ENCODE measurements around the gene TRIM34.

DNA sequence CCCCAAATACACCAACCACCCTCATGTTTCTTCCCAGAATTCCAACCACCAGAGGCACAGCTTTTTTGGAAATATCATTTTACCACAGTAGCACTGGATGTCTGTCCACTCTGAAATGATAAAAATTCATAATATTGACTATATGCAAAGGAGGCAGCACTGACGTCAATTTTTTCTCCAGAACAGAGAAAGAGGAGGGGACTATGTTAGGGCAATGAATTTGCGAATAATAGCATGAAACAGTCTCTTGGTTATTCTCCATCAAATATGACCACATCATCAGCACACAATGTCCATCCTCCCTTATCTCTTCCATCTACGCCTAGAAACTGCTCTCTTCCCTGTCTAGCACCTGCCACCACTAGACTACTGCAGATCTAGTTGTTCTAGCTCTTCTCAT lies 21.3 kb downstream of the TRIM34 start:
- TF ChIP-seq POLR2A (IDR thresholded peaks at IDR 0.05; ENCODE audit: control extremely low read depth in 1 of 2, low read depth in 2 of 2, low read length in 2 of 2) = no peak
- no peak for TF ChIP-seq ZNF274 (IDR thresholded peaks at IDR 0.05; ENCODE audit: borderline replicate concordance, extremely low read depth, low read length)
- TF ChIP-seq RNF2 (IDR thresholded peaks at IDR 0.05; ENCODE audit: borderline replicate concordance, low read depth, low read length, missing control alignments, poor library complexity, severe bottlenecking) = no peak
- TF ChIP-seq JUND (IDR thresholded peaks at IDR 0.05; ENCODE audit: low read length) = no peak
- TF ChIP-seq, protein P1, sequence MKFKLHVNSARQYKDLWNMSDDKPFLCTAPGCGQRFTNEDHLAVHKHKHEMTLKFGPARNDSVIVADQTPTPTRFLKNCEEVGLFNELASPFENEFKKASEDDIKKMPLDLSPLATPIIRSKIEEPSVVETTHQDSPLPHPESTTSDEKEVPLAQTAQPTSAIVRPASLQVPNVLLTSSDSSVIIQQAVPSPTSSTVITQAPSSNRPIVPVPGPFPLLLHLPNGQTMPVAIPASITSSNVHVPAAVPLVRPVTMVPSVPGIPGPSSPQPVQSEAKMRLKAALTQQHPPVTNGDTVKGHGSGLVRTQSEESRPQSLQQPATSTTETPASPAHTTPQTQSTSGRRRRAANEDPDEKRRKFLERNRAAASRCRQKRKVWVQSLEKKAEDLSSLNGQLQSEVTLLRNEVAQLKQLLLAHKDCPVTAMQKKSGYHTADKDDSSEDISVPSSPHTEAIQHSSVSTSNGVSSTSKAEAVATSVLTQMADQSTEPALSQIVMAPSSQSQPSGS (IDR thresholded peaks at IDR 0.05; ENCODE audit: low read length) = no peak
- TF ChIP-seq, protein P2, sequence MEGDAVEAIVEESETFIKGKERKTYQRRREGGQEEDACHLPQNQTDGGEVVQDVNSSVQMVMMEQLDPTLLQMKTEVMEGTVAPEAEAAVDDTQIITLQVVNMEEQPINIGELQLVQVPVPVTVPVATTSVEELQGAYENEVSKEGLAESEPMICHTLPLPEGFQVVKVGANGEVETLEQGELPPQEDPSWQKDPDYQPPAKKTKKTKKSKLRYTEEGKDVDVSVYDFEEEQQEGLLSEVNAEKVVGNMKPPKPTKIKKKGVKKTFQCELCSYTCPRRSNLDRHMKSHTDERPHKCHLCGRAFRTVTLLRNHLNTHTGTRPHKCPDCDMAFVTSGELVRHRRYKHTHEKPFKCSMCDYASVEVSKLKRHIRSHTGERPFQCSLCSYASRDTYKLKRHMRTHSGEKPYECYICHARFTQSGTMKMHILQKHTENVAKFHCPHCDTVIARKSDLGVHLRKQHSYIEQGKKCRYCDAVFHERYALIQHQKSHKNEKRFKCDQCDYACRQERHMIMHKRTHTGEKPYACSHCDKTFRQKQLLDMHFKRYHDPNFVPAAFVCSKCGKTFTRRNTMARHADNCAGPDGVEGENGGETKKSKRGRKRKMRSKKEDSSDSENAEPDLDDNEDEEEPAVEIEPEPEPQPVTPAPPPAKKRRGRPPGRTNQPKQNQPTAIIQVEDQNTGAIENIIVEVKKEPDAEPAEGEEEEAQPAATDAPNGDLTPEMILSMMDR (IDR thresholded peaks at IDR 0.05; ENCODE audit: control extremely low read depth in 1 of 3, insufficient read depth in 1 of 3, low read depth in 1 of 3, low read length in 3 of 3) = no peak
- TF ChIP-seq POLR2AphosphoS5 (IDR thresholded peaks at IDR 0.05; ENCODE audit: low read depth, low read length) = no peak
- TF ChIP-seq BRCA1 (IDR thresholded peaks at IDR 0.05; ENCODE audit: low read depth, low read length) = no peak
